Vagina (tissue), 2 donors: ENCODE measurements around the gene CWC22.

Experiments used
- POLR2A ChIP-seq, 2 donors: fragments of 450-650 bp; IDR thresholded peaks; one replicate each; pipeline ENCODE4 v1.6.1; 2017; ENCODE audit warnings: antibody characterized with exemption in 2 of 2, mild to moderate bottlenecking in 2 of 2, moderate library complexity in 2 of 2
- TF ChIP-seq, protein P1 (sequence below), 3 experiments: fragments of 450-650 bp in 2 of 3; fragments of 200-600 bp in 1 of 3; sonication (generic) in 1 of 3; IDR thresholded peaks; one replicate each; pipeline ENCODE4 v1.5.1; 2017 to 2019; ENCODE audit warnings: antibody characterized with exemption in 3 of 3, mild to moderate bottlenecking in 2 of 3, moderate library complexity in 2 of 3

DNA sequence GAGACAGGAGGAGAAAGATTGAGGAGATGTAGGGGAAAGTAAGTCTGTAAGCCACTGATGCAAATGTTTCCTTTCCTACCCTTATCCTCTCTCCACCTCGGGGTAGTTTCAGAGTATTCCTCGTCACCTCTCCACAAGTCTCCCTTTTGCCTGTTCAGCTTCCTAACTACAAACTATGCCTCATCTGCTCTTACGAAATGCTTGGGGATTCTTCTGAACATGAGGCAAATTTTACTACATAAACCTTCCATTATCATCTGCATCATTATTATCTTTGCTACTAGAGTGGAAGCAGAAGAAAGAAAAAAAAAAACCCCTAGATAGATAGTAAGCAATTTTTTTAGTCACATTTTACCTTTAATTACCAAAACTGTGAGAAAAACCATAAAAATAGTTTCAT is 43.1 kb upstream of the CWC22 start:
- TF ChIP-seq POLR2A (IDR thresholded peaks at IDR 0.05), result no peak
- TF ChIP-seq, protein P1, sequence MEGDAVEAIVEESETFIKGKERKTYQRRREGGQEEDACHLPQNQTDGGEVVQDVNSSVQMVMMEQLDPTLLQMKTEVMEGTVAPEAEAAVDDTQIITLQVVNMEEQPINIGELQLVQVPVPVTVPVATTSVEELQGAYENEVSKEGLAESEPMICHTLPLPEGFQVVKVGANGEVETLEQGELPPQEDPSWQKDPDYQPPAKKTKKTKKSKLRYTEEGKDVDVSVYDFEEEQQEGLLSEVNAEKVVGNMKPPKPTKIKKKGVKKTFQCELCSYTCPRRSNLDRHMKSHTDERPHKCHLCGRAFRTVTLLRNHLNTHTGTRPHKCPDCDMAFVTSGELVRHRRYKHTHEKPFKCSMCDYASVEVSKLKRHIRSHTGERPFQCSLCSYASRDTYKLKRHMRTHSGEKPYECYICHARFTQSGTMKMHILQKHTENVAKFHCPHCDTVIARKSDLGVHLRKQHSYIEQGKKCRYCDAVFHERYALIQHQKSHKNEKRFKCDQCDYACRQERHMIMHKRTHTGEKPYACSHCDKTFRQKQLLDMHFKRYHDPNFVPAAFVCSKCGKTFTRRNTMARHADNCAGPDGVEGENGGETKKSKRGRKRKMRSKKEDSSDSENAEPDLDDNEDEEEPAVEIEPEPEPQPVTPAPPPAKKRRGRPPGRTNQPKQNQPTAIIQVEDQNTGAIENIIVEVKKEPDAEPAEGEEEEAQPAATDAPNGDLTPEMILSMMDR (IDR thresholded peaks at IDR 0.05), result no peak
